Fibroblast of villous mesenchyme (primary cell): Measurements from ENCODE around the gene PLD6. TPM values are rescaled to one million over a fixed set of nuclear protein-coding genes. Genes with fewer than 3 reads are reported as not detected.

Source experiments
- DNase-seq: peaks from one replicate; pipeline ENCODE4 v3.0.0-alpha.2; 2010; ENCODE audit warnings: low read depth
- H3K4me3 ChIP-seq: 2 replicates; pipeline ENCODE4 v1.5.1; 2011; ENCODE audit warnings: low read depth, mild to moderate bottlenecking, low read length
- total RNA-seq: library from RNA; depleted of rRNA; stranded (reverse); fragments of >200 nt; gene quantifications from 2 replicates; pipeline ENCODE4 v1.2.3, GENCODE V29; 2012
- TF ChIP-seq, protein P1 (sequence below): IDR thresholded peaks from 2 replicates; pipeline ENCODE4 v1.5.1; 2012; ENCODE audit warnings: low read depth, mild to moderate bottlenecking, low read length; ENCODE audit not compliant: insufficient read depth

Gene PLD6
- total RNA-seq, 1 donor: 5.6 TPM

DNA sequence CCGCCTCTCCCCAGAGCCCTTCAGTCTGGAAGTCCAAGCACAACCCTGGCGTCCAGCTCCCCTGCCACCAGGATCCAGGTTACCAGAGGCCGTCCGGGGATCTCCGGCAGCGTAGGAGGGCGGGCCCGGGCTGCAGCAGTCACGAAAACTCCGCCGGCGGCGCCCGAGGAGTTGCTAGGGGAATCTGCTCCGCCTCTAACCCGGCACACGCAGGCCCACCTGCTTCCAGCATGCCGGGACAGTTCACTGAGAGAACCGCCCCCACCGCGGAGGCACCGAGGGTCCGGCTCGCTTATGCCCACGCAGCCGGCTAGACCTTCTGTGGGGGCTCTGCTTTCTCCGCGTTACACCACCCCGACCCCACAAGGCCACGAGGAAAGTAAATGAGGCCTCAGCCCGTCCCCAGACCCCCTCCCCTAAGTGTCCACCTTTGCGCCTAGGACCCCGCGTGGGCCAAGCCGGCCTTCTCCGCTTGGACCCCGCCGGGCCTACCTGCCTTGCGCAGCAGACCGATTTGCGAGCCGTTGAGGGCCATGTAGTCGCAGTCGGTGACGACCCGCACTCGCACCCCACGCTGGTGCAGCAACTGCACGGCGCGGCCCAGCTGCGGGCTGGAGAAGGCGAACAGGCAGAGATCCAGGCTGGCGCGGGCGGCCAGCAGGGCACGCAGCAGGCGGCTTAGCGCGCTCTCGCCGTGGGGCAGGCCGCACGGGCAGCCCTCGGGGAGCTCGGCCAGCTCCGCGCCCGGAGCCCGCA, 587 bp downstream of the PLD6 start:
- H3K4me3 ChIP-seq: peak overlapping the region; percentile 62
- peak; percentile 54 for DNase-seq
- TF ChIP-seq, protein P1, sequence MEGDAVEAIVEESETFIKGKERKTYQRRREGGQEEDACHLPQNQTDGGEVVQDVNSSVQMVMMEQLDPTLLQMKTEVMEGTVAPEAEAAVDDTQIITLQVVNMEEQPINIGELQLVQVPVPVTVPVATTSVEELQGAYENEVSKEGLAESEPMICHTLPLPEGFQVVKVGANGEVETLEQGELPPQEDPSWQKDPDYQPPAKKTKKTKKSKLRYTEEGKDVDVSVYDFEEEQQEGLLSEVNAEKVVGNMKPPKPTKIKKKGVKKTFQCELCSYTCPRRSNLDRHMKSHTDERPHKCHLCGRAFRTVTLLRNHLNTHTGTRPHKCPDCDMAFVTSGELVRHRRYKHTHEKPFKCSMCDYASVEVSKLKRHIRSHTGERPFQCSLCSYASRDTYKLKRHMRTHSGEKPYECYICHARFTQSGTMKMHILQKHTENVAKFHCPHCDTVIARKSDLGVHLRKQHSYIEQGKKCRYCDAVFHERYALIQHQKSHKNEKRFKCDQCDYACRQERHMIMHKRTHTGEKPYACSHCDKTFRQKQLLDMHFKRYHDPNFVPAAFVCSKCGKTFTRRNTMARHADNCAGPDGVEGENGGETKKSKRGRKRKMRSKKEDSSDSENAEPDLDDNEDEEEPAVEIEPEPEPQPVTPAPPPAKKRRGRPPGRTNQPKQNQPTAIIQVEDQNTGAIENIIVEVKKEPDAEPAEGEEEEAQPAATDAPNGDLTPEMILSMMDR: no peak

DNA sequence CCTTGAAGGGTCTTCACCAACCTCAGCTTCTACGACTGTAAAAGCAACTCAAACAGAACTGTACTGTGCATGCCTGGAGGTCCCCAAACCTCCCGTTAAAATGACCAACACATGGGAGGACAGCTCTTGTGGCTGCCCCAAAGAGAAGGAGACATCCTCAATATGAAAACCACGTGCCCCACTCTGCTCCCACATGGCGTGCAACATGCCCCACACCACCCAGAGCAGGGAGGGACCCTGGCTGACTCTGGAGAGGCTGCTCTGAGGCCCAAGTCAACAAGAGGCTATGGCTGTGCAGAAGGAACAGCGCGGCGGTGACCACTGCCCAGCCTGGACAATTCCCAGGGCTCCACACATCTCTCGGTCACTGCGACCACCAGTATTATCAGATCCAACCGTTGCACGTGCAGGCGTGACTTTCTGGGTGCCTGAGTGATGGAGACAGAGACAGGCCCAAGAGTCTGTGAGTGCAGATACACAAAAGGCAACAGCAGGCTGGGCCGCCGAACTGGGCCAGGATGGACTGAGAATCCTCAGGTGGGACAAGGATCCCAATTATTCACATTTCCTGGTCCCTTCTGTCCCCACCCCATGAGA, 1.4 kb downstream of the PLD6 start:
- peak overlapping the region; percentile 62 for H3K4me3 ChIP-seq
- DNase-seq: no peak
- TF ChIP-seq, protein P1: no peak

DNA sequence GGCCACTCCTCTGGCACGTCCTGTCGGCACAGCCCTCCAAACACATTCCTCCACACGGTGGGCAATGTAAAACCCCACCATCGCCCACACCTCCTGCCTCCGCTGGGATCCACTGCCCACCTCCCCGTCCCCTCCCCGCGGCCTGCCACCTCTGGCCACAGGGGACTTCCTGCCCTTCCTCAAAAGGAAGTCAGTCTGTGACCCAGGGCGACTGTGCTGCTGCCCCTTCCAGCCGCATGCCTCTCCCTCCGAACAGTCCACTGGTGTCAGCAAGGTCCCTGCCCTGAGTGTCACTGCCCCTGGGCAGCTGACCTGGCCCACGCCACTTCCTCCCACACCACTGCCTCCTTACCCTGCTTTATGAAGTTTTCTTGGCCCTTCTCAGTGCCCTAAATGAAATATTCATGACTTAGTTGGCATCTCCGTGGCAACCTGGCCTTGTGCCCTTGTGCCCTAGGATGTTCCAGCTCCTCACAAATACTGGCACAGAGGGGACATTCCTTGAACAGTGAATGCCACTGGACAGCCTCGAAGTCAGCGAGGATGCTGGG, 2.0 kb downstream of the PLD6 start:
- no peak overlapping the region for H3K4me3 ChIP-seq
- TF ChIP-seq, protein P1: no peak
- DNase-seq: no peak

DNA sequence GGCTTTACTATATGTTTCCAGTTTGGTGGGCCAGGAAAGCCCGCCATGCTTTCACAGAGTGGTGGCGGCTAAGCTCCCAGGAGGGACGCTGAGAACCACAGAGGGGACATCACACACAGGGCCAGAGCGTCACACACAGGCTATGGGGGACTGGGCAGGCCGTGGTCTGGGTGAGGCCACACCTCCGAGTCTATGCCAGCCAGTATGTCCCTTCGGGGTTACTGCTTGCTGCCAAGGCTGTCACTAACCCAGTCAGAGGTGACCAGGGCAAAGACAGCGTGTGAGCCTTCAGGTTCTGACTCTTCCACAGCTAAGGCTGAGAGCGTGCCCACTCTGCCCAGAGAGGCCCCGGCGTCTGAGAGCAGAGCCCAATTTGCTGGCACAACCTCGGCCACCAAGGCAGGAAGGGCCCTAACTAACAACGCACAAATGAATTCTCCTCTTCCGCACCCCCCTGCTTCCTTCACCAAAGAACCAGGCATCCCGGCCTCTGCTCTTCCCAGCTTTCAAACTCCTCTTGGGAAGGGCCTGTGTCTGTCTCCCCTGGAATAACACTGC, 2.9 kb downstream of the PLD6 start:
- no peak for DNase-seq
- H3K4me3 ChIP-seq: no peak overlapping the region
- TF ChIP-seq, protein P1: no peak

DNA sequence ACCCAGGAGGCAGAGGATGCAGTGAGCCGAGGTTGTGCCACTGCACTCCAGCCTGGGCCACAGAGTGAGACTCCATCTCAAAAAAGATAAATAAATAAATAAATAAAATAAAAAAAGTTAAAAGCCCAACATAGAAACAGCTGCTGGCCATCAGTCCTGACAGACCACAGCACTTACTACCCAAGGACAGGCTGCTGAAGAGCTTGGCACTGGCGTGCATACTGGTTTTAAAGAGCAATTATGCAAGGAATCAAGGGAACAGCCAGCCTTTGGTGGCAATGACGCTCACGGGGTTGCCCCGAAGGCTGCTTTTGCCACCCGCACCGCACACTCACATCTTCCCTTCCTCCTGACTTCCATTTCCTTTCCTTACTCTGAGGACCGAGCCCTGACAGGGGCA, 4.2 kb downstream of the PLD6 start:
- no peak for DNase-seq
- no peak overlapping the region for H3K4me3 ChIP-seq
- TF ChIP-seq, protein P1: no peak

DNA sequence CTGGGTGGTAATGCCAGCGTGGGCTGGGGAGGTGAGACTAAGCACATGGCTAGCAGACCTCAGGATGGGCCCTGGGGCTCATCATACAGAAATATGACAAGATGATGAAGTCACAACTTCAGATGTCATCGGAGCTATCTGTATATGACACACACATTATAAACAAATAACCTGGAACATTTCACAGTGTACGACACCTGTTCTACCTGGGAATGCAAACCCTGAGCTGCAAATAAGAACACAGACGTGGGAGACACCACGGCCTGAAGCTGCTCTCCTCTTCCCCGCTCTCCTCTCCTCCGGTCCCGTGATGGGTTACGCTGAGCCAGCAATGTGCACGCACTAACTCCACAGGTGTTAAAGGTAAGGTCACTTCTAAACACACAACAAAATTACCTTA, 4.9 kb downstream of the PLD6 start:
- DNase-seq: no peak
- H3K4me3 ChIP-seq: no peak overlapping the region
- TF ChIP-seq, protein P1: no peak
